ENCODE data around the gene BRD1.
"Not testable (repeated sequence)": the region's sequence is repeated elsewhere in the genome, so short reads cannot be mapped to it uniquely, and the experiment has no call there.

The BRD1 gene

DNA sequence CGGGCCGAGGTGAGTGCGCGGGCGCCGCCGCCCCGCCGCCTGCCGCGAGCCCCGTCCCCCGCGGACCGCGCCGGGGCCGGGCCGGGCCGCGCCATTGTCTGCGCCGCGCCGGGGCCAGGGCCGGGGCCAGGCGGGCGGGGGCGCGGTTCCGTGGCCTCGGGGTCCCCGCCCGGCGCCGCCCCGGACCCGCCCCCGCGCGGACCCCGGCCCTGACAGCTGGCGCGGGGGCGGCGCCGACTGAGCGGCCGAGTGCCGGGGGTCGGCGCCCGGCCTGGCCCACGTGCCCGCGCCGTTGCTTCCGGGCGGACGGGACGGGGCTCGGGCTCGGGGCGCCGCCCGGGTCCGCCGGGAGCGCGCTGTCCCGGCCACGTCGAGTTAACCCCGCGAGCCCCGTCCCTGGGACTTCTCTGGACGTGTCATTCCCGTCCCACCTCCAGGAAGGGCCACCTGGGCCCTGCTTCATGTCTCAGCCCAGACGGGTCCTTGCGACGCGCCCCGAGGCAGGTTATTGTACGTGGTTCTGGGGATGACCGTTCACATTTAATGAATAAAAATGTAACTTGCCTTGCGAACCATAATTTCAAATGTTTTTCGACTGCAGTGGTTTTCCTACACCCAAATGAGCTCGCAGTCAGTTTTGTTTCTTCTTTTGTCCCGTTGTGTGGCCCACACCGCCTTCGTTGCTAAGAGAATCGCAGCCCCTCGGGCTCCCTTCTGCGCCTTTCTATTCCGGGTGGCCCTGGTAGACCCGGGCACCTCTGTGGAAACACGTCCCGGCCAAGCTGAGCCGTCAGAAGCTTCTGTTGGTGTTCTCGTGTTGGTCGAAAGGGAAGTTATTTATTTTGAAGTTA, 26.5 kb upstream of the BRD1 start:
- Histone ChIP-seq H3K9me3 (ENCODE audit: control insufficient read depth in 5 of 5, low read length in 5 of 5) (no peaks in the 10 kb centered on the region), H3K36me3 (ENCODE audit: control insufficient read depth in 5 of 5, insufficient read depth in 5 of 5, low read length in 5 of 5) (peaks cover 0 to 4% (median 0%) of the 10 kb centered on the region in 5 donors), H3K4me1 (ENCODE audit: control insufficient read depth in 5 of 5, insufficient read depth in 5 of 5, low read length in 5 of 5) (peaks cover 7 to 41% (median 35%) of the 10 kb centered on the region in 5 donors), H3K27ac (ENCODE audit: low read depth, low read length) (peak overlapping the region; percentile 60), H3K9ac (ENCODE audit: low read length in 5 of 5) (peak overlapping the region; percentile 68 to 90 (median 83)), H3K4me3 (ENCODE audit: low read depth in 1 of 5, low read length in 5 of 5) (peak overlapping the region; percentile 75 to 83 (median 79)), H3K27me3 (ENCODE audit: control insufficient read depth in 5 of 5, insufficient read depth in 4 of 5, low read length in 5 of 5) (peaks cover 8 to 17% (median 11%) of the 10 kb centered on the region in 5 donors)

DNA sequence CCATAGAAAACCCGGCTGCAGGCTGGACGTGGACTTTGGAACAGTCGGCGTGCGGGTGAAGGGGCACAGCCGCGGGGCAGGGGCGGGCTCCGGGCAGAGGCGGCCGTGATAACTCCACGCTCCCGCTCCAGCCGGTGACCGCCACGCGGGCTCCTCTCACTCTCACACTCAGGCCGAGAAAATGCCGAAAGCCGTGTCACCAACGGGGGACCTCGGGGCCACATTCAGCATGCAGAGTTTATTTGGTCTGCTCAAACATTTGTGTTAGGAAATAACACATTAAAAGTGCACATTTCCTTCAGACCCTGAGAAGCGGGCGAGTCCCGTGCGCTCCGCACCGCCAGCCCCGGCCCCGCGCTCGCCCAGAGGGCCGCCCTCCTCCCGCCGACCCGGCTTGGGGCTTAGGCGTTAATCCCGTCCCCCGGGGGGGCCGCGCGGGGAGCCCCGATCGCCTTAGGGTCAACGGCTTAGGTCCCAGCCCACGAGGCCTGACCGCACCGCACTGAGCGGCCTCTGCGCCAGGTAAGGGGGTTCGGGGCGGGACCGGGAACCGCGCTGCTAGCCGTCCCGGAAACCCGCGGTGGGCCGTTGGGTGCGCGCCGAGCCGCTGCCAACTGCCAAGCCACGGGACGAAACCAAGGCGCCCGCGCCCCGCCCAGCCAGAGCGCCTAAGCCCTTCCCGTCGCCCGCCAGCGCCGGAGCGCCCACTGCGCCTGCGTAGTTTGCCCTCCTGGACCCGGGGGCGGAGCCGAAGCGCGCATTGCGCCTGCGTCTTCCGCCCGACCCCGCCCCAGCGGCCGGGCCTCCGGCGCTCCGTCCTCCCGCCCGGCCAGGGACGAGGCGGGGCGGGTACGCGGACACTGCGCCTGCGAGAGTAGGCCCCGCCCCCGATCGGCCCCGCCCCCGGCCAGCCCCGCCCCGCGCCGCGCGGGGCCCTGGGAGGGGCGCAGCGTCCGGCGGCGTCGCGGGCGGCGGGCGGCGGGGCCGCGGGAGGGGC, 25.5 kb upstream of the BRD1 start, which contains the start of gene ZBED4:
ZBED4 (plus strand) TSS at position 947 of the 997 bp plus-strand sequence. CDS start 29,819 bp downstream, outside the sequence.
- H3K27me3 ChIP-seq (ENCODE audit: control insufficient read depth in 5 of 5, insufficient read depth in 4 of 5, low read length in 5 of 5) = peaks cover 8 to 20% (median 14%) of the 10 kb centered on the region in 5 donors
- peak within 1 kb of the TSS; percentile 68 to 93 (median 90) for H3K9ac ChIP-seq (ENCODE audit: low read length in 5 of 5)
- peak within 1 kb of the TSS; percentile 75 to 83 (median 79) for H3K4me3 ChIP-seq (ENCODE audit: low read depth in 1 of 5, low read length in 5 of 5)
- H3K27ac ChIP-seq (ENCODE audit: low read depth, low read length) = peak within 1 kb of the TSS; percentile 89
- H3K4me1 ChIP-seq (ENCODE audit: control insufficient read depth in 5 of 5, insufficient read depth in 5 of 5, low read length in 5 of 5) = peaks cover 7 to 51% (median 43%) of the 10 kb centered on the region in 5 donors
- no peaks in the 10 kb centered on the region for H3K9me3 ChIP-seq (ENCODE audit: control insufficient read depth in 5 of 5, low read length in 5 of 5)
- no peaks in the 10 kb centered on the region for H3K36me3 ChIP-seq (ENCODE audit: control insufficient read depth in 5 of 5, insufficient read depth in 5 of 5, low read length in 5 of 5)

DNA sequence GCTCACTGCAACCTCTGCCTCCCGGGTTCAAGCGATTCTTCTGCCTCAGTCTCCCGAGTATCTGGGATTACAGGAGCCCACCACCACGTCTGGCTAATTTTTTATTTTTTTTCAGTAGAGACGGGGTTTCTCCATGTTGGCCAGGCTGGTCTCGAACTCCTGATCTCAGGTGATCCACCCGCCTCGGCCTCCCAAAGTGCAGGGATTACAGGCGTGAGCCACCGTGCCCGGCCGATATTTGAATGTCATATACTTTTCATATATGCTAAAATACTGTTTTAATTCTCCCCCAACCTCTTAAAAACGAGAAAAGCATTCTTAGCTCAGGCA, 24.9 kb upstream of the BRD1 start:
- not testable (repeated sequence) for H3K36me3 ChIP-seq (ENCODE audit: control insufficient read depth in 5 of 5, insufficient read depth in 5 of 5, low read length in 5 of 5)
- H3K9ac ChIP-seq (ENCODE audit: low read length in 5 of 5) = peak overlapping the region in 4 of 5 donors; percentile 81 to 93 (median 87)

DNA sequence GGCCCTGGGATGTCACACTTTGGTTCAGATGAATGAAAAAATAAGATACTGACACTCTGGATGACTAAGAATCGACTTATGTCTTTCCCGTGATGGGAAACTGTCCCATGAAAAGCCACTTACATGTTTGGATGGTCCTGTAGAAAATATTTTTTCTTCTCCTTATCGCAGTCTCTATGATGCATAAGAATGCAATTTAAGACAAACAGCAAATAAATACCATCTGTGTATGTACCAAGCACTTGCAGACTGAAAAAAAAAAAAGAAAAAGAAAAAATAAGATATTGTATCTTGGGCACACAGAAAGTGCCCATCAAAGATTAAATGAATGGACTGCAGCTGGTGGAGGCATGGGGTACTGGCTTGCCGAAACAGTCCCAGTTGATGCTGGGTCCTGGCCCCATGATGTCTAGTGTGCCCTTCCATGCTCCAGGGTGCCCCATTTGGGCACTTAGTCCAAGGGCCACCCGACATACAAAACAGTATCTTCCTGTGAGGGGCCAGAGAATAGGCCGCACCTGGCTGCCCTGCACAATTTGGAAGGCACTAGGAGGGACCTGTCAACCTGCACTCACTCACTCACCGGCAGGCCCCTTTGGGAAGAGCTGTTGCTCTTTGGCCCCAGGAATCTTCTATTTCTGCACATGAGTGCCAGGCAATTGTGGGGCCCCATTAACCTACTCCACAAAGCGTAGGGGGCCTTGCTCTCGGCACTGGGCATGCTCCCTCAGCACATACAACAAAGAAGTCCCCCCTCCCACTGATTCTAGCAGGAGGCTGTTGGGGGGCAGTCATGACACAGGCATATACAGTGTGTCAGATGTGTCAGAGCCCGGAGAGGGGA, 23.5 kb upstream of the BRD1 start:
- no peak overlapping the region for H3K27ac ChIP-seq (ENCODE audit: low read depth, low read length)

More for the DNA sequence above, 24.9 kb upstream of the BRD1 start:
- H3K27me3 ChIP-seq (ENCODE audit: control insufficient read depth in 5 of 5, insufficient read depth in 4 of 5, low read length in 5 of 5) = peaks cover 12 to 25% (median 19%) of the 10 kb centered on the region in 5 donors
- H3K27ac ChIP-seq (ENCODE audit: low read depth, low read length) = peak overlapping the region; percentile 89
- not testable (repeated sequence) for H3K9me3 ChIP-seq (ENCODE audit: control insufficient read depth in 5 of 5, low read length in 5 of 5)
- H3K4me1 ChIP-seq (ENCODE audit: control insufficient read depth in 5 of 5, insufficient read depth in 5 of 5, low read length in 5 of 5) = peaks cover 7 to 56% (median 45%) of the 10 kb centered on the region in 5 donors
- peak overlapping the region in 4 of 5 donors; percentile 70 to 77 (median 74) for H3K4me3 ChIP-seq (ENCODE audit: low read depth in 1 of 5, low read length in 5 of 5)

DNA sequence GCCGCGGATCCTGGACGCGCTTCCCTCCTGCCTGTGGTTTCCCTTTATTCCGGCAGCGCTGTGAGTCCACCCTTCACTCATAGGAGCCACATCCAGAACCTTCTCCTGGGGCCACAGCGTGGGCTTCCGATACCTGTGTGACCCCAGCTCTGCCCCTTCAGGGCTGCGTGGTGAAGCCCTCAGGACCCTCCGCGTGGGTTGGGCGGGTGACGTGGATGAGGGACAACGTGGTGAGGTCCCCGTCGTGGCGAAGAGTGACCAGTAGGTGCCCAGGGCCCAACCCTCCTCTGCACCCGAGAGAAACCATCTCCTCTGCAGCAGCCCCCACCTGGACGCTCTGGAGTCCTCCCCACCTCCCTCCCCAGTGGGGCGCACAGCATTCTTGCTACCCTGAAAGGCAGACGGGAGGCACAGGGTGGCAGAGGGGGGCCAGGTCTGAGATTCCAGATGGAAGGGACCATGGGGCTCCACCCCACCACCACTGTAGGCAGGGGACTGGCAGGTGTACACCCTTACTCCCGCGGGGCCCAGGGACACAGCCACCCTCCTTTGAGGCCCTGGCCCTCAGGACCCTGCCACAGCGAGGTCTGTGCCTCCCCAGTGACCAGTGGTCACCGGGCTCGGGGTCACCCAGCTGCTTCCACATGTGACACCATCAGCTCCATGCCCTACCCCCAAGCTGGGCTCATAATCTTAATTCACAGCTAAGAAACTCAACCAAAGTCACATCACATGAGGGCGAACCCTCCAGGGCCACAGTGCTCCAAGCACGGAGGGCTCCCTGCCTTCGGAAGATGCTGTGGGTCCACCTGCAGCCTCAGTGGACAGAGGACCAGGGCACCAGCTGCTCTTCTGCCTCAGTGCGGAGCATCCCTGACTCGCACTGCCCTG, 22.6 kb upstream of the BRD1 start:
- H3K4me1 ChIP-seq (ENCODE audit: control insufficient read depth in 5 of 5, insufficient read depth in 5 of 5, low read length in 5 of 5) = peaks cover 2 to 46% (median 36%) of the 10 kb centered on the region in 5 donors
- H3K36me3 ChIP-seq (ENCODE audit: control insufficient read depth in 5 of 5, insufficient read depth in 5 of 5, low read length in 5 of 5) = no peaks in the 10 kb centered on the region
- H3K27ac ChIP-seq (ENCODE audit: low read depth, low read length) = no peak overlapping the region
- peak overlapping the region in 2 of 5 donors; percentile 43 to 65 for H3K4me3 ChIP-seq (ENCODE audit: low read depth in 1 of 5, low read length in 5 of 5)
- no peaks in the 10 kb centered on the region for H3K9me3 ChIP-seq (ENCODE audit: control insufficient read depth in 5 of 5, low read length in 5 of 5)
- H3K27me3 ChIP-seq (ENCODE audit: control insufficient read depth in 5 of 5, insufficient read depth in 4 of 5, low read length in 5 of 5) = peaks cover 12 to 28% (median 24%) of the 10 kb centered on the region in 5 donors
- no peak overlapping the region for H3K9ac ChIP-seq (ENCODE audit: low read length in 5 of 5)

More for the DNA sequence above, 23.5 kb upstream of the BRD1 start:
- Histone ChIP-seq H3K4me1 (ENCODE audit: control insufficient read depth in 5 of 5, insufficient read depth in 5 of 5, low read length in 5 of 5) (peaks cover 7 to 55% (median 45%) of the 10 kb centered on the region in 5 donors), H3K9me3 (ENCODE audit: control insufficient read depth in 5 of 5, low read length in 5 of 5) (no peaks in the 10 kb centered on the region), H3K9ac (ENCODE audit: low read length in 5 of 5) (no peak overlapping the region), H3K36me3 (ENCODE audit: control insufficient read depth in 5 of 5, insufficient read depth in 5 of 5, low read length in 5 of 5) (no peaks in the 10 kb centered on the region), H3K4me3 (ENCODE audit: low read depth in 1 of 5, low read length in 5 of 5) (no peak overlapping the region), H3K27me3 (ENCODE audit: control insufficient read depth in 5 of 5, insufficient read depth in 4 of 5, low read length in 5 of 5) (peaks cover 12 to 25% (median 19%) of the 10 kb centered on the region in 5 donors)

DNA sequence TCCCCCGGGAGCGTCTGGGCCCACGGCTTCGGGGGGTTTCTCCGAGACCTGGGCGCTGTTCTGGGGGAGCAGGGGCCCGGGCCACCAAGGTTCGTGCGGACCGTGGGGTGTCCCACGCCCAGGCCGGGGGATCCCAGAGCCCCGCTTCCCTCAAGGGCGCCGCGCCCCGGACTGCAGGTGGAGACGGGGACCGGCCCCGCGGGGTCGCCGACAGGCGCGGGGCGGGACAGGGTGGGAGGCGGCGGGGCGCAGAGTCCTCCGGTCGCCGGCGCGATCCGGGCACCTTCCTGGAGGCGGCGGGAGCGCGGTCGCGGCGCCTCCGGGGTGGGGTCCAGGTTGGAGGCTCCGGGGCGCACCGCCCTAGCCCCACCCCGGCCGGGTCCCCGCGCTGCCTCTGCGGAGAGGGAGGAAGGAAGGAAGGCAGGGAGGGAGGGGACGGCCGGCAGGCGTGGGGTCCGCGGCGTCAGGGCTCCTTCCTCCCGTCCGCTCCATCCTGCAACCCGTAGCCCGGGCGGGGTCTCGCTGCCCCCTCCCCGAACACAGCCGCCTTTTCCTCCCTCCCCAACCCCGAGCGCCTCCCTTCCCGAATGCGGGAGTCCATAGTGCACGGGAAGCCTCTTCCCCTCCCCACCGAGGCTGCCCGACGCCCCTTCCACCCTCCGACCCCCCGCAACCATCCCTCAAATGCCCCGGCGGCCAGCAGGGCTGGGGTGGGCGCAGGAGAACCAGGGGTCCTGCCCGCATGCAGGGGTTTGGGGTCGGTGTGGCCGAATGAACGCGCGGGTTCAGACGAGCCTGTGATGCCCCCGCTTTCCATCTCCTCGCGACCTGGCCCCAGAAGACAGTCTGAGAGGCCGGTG, 21.7 kb upstream of the BRD1 start:
- Histone ChIP-seq H3K36me3 (ENCODE audit: control insufficient read depth in 5 of 5, insufficient read depth in 5 of 5, low read length in 5 of 5) (no peaks in the 10 kb centered on the region), H3K4me3 (ENCODE audit: low read depth in 1 of 5, low read length in 5 of 5) (peak overlapping the region in 3 of 5 donors; percentile 41 to 65 (median 43)), H3K27ac (ENCODE audit: low read depth, low read length) (no peak overlapping the region), H3K27me3 (ENCODE audit: control insufficient read depth in 5 of 5, insufficient read depth in 4 of 5, low read length in 5 of 5) (peaks cover 12 to 32% (median 24%) of the 10 kb centered on the region in 5 donors), H3K4me1 (ENCODE audit: control insufficient read depth in 5 of 5, insufficient read depth in 5 of 5, low read length in 5 of 5) (peaks cover 0 to 37% (median 27%) of the 10 kb centered on the region in 5 donors), H3K9me3 (ENCODE audit: control insufficient read depth in 5 of 5, low read length in 5 of 5) (no peaks in the 10 kb centered on the region), H3K9ac (ENCODE audit: low read length in 5 of 5) (no peak overlapping the region)

DNA sequence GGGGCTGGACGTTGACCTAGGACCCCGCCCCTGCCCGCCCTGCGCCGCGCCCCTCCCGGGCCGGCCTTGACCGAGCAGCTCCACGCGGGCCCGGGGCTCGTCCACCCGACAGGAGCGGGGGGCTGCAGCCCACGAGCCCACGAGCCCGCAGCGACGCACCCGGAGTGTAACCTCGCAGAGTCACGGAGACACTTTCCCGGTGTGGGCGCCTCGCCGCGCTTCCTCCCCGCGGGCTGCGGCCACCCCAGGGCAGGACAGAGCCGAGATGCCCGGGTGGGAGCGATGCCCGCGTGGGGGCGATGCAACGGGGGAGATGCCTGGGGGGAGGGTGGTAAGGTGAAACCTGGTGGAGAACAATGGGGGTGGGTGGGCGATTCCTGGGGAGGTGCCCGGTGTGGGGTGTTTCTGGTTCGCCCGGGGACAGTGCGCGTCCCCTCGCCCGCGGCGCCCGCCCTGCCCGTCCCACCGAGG, 21.1 kb upstream of the BRD1 start:
- Histone ChIP-seq H3K4me1 (ENCODE audit: control insufficient read depth in 5 of 5, insufficient read depth in 5 of 5, low read length in 5 of 5) (peaks cover 0 to 34% (median 25%) of the 10 kb centered on the region in 5 donors), H3K4me3 (ENCODE audit: low read depth in 1 of 5, low read length in 5 of 5) (peak overlapping the region in 3 of 5 donors; percentile 51 to 65 (median 52)), H3K9me3 (ENCODE audit: control insufficient read depth in 5 of 5, low read length in 5 of 5) (no peaks in the 10 kb centered on the region), H3K27ac (ENCODE audit: low read depth, low read length) (no peak overlapping the region), H3K27me3 (ENCODE audit: control insufficient read depth in 5 of 5, insufficient read depth in 4 of 5, low read length in 5 of 5) (peaks cover 12 to 32% (median 24%) of the 10 kb centered on the region in 5 donors), H3K9ac (ENCODE audit: low read length in 5 of 5) (peak overlapping the region in 1 of 5 donors; percentile 30), H3K36me3 (ENCODE audit: control insufficient read depth in 5 of 5, insufficient read depth in 5 of 5, low read length in 5 of 5) (no peaks in the 10 kb centered on the region)

All from subcutaneous abdominal adipose tissue (tissue), 5 donors.